ENCODE results near the gene ETV3.

GRCh38 chr1:157135070-157135469 lies 3.1 kb downstream of the ETV3 start:
- TF ChIP-seq, protein P1, sequence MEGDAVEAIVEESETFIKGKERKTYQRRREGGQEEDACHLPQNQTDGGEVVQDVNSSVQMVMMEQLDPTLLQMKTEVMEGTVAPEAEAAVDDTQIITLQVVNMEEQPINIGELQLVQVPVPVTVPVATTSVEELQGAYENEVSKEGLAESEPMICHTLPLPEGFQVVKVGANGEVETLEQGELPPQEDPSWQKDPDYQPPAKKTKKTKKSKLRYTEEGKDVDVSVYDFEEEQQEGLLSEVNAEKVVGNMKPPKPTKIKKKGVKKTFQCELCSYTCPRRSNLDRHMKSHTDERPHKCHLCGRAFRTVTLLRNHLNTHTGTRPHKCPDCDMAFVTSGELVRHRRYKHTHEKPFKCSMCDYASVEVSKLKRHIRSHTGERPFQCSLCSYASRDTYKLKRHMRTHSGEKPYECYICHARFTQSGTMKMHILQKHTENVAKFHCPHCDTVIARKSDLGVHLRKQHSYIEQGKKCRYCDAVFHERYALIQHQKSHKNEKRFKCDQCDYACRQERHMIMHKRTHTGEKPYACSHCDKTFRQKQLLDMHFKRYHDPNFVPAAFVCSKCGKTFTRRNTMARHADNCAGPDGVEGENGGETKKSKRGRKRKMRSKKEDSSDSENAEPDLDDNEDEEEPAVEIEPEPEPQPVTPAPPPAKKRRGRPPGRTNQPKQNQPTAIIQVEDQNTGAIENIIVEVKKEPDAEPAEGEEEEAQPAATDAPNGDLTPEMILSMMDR (IDR thresholded peaks at IDR 0.05 in 4 of 5, conservative IDR thresholded peaks at IDR 0.05 in 1 of 5): no peak
- TF ChIP-seq POLR2A (IDR thresholded peaks at IDR 0.05): no peak

Measured in gastrocnemius medialis (tissue), 4 donors.